HG02870 (cell line): Measurements from ENCODE around the gene TBC1D5.
"Not testable (repeated sequence)": the region's sequence is repeated elsewhere in the genome, so short reads cannot be mapped to it uniquely, and the experiment has no call there.

Experiments
- ATAC-seq: cut with Tn5 transposase; IDR thresholded peaks from one replicate; pipeline ENCODE4 v1.9.1; 2021; ENCODE audit warnings: mild to moderate bottlenecking, moderate library complexity; ENCODE audit not compliant: unreplicated experiment

Gene TBC1D5

DNA sequence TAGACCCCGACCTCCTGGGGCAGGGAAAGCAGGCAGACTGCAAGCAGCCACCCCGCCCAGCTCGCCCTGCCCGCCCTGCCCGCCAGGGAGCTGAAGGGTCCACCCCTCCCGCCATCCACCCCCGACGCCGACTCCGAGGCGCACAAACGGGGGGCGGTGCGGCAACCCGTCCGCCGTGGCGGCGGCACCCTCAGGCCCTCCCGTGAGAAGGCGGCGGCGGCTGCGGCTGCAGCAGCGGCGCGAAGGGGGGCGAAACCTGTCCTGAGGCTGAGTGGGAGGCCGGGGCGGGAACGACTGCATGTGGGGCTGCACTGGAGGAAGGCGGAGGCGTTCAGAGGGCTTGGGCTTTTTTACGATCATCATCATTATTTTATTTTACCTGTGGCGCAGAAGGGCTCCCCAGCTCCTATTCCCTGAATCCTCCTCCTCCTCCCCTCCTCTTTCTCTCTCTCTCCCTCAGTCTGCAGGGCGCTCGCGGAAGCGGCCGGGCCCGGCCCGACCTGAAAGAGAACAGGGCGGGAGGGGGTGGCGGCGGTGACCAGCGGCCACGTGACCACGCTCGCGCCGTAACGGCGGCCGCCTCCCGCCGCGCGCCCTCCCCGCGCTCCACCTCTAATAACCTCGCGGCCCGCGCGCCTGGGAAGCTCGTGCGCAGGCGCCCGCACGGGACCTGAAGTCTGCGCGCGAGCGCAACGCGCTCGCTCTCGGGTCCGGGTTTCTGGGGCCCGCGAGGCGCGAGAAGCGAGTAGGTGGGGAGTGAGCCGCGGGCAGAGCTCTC is at the start of gene TBC1D5:
Gene TBC1D5 (minus strand): TSS at position 530 of the 778 bp plus-strand sequence. CDS start 234,061 bp downstream, outside the sequence.
- peak; percentile 55 for ATAC-seq

- no peak for ATAC-seq
Measured at GRCh38 chr3:17783426-17783825, 41.0 kb upstream of the TBC1D5 start.

GRCh38 chr3:17782751-17783150 is 40.3 kb upstream of the TBC1D5 start:
- no peak for ATAC-seq

DNA sequence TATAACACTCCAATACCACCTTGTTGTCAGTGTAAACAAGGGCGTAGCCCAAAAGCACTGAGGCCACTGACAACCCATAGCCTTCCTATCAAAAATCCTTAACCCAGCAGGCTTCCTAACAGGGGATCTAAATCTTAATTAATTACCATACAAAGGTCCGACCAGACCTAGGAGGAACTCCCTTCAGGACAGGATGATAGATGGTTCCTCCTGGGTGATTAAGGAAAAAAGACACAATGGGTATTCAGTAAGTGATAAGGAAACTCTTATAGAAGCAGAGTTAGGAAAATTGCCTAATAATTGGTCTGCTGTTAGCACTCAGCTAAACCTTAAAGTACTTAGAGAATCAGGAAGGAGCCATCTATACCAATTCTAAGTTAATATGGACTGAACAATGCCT is 37.9 kb upstream of the TBC1D5 start:
- not testable (repeated sequence) for ATAC-seq

- not testable (repeated sequence) for ATAC-seq
Measured at GRCh38 chr3:17779304-17780250, 37.1 kb upstream of the TBC1D5 start.

- ATAC-seq: not testable (repeated sequence)
Measured at GRCh38 chr3:17777326-17777725, 34.9 kb upstream of the TBC1D5 start.

DNA sequence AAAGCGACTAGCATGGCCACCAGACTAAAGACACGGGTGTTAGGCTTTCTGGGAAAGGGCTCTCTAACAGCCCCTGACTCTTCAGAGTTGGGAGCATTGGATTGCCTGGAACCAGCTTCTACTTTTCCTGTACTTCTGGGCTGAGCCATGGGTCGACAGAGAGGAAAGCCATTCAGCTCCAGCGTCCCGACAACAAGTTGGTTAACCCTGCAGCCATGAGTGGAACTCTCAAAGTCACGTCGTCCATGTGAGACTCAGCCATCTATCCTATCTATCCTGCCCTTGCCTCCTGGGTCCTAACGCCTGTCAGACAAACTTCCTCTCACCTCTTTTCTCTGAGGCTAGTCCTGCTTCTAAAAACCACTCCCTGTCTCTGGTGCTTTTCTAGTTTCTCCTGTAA is 32.6 kb upstream of the TBC1D5 start:
- ATAC-seq: no peak

DNA sequence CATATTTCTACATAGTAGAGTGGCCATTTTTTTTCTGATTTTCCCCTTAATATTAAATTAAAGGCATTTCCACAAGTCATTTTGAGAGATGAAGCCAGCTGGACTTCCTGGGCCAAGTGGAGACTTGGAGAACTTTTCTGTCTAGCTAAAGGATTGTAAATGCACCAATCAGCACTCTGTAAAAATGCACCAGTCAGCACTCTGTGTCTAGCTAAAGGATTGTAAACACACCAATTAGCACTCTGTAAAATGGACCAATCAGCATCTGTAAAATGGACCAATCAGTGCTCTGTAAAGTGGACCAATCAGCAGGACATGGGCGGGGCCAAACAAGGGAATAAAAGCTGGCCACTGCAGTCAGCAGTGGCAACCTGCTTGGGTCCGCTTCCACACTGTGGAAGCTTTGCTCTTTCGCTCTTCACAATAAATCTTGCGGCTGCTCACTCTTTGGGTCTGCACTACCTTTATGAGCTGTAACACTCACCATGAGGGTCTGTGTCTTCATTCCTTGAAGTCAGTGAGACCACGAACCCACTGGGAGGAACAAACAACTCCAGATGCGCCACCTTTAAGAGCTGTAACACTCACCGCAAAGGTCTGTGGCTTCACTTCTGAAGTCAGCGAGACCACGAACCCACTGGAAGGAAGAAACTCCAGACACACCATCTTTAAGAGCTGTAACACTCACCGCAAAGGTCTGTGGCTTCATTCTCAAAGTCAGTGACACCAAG is 31.9 kb upstream of the TBC1D5 start:
- ATAC-seq: not testable (repeated sequence)

GRCh38 chr3:17772556-17772955 is 30.1 kb upstream of the TBC1D5 start:
- ATAC-seq: no peak

DNA sequence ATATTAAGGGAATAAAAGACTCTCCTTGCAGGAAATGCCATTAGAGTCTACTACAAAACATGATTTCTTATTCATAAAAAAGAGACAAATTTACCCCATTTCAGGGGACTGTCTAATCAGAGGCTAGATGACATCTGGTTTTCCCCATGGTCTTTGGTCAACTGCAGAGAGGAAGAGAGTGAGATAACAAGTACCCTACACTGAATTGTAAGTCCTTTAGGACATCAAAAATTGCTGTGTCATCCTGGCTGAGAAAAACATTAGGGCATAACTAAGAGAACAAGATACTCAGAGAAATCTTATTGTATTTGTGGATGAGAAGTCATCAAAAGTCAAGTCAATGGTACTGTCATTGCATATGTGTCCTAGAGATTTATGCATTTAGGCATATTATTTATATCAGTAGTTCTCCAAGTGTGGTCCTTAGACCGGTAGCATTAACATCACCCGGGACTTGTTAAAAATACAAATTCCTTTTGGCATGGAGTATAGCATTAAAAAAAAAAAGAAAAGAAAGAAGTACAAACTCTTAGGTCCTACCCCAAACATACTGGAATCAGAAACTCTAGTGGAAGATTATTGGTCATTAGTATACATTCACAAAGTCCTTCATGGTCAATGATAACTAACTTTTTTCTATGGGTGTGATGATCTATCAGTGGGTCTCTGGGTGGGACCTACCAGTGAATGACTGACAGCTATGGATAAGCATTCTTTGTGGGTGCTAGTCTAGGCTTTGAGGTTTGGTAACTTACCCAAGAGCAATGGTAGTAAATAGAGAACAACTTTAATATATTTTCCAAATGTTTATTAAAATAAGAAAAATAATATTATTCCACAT is 29.0 kb upstream of the TBC1D5 start:
- no peak for ATAC-seq

DNA sequence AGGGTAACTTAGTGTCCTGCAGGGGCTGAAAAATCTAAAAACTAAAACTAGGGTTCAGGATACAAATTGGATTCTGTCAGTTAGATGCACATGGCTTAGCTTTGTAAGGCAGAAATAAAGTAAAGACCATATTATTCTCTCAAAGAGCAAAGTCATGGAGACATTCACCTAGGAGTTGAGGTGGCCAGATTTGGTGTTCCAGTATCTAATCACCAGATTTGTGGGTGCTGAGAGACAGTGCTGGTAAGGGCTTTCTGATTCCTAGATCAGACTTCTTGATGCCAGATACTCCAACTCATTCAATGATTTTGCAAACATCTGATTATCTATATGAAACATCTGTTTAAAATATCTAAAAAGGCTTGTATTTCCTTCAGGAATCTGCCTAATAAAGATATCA is 28.3 kb upstream of the TBC1D5 start:
- no peak for ATAC-seq

DNA sequence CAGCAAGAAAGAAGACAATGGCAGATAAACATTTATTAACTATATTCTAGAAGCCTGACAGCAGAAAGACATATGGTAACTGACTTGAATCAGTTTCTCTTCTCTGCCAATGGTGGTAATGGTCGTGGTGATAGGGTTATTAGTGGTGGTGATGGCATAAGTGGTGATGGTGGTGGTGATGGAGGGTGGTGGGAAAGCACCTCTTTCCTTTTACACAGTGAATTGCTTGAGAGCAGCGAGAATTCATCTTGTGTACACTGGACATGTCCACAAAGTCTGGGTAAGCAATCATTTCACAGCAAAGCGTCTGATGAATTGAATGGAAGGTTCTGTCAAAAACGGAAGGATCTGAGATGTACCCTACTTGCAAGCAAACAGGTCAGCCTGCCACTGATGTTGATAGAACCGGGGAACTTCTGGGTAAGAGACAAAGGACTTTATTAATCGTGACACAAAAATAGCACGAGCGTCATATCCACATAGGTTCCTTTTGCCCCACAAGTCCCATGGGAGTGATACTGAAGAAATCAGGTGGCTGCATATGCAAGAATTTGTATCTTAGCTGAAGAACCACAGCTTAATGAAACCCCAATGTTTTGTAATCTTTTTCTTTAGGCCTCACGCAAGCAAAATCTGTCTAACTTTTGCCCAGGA is 23.5 kb upstream of the TBC1D5 start:
- ATAC-seq: peak; percentile 66

DNA sequence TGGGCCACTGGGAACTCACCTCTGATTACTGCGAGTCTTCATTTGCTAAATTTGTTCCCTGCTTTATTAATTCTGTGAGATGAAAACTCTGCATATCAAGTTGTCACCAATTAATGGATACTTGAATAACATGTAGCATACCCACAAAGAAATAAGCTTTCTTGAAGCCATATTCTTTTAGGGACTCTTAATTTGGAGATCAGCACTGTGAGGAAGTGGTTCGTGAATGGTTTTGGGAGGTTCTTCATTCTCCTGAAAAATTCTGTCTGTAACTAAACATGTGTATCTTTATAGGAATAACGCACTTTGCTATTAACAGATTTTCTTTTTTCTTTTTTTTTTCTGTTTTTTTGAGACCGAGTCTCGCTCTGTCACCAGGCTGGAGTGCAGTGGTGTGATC is 19.1 kb upstream of the TBC1D5 start:
- ATAC-seq: no peak

DNA sequence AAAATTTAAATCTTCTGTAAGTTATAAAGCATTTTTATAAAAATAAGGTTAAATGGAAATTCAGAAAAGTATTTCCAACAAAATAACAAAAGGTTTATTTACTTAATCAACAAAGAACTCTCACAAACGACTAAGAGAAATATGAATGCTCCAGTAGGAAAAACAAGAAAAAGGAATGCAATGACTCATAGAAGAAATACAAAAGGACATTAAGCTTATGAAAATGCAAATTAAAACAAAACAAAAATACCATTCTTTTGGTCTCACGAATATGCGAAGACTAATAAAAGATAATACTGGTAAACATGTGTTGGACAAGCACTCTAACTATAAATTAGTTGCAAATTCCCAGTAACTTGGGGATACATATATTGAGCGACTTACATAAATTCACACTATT is 17.5 kb upstream of the TBC1D5 start:
- no peak for ATAC-seq

DNA sequence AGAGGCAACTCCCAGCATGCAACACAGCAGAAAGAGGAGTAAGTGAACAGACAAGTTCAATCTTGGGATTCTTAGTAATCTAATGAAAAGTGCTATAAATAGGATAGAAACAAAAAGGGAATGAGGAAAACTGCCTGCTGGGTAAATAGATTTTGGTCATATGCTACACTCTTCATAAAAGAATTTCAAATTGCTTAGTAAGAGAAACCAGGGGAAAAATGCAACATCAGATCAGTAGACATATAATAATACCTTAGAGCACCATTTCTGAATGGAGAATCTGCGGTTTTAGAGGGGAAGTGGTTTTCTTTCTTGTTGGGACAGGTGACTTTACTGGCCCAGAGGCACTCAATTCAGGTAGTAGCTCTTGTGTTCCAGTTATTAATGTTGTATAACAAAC is 13.4 kb upstream of the TBC1D5 start:
- ATAC-seq: peak; percentile 63

DNA sequence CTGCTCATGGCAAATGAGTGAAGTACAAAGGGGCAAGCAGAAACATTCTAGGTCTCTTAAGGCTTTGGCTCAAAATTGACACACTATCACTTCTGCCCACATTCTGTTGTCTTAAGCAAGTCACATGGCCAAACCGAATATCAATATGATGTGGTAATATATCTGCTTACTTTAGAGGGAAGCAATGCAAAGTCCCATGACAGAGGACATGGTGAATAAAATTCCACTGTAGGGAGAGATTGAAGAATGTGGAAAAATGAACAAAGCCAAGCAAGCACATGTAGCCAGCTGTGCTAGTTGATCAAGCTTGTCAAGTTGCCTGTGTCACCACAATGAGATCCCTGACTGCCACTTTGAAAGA is 11.2 kb upstream of the TBC1D5 start:
- no peak for ATAC-seq

DNA sequence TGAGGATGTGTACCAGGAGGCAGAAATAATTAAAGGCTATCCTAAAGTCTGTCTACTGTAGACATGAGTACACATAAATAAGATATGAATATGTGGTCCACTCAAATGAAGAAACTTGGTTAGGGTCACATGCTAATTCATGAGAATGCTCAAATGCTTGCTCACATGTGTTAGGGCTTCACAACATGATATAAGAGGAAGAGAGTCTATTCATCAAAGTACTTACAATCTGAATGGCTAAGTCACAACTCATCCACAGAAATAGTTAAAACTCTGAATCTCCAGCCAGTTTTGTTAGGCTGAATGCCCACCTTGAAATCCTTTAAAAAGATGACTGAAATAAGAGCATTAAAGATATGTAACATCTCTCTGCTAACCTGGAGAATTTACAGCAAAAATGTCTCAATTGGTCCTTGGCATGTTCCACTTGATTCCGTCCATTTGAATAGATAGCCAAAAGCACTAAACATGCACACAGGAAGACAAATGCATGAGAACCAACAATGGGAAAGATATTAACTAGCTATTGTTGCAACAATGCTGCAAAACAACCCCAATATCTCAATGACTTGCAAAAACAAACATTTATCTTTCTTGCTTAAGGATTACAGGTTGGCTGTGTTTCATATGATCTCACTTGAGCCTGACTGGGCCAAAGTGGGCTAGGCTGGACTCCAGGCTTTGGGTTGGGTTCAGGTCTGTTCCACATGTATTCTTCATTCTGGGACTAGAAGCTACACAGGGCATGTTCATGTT is 10.6 kb upstream of the TBC1D5 start:
- no peak for ATAC-seq

GRCh38 chr3:17752436-17752835 is 10.0 kb upstream of the TBC1D5 start:
- no peak for ATAC-seq

DNA sequence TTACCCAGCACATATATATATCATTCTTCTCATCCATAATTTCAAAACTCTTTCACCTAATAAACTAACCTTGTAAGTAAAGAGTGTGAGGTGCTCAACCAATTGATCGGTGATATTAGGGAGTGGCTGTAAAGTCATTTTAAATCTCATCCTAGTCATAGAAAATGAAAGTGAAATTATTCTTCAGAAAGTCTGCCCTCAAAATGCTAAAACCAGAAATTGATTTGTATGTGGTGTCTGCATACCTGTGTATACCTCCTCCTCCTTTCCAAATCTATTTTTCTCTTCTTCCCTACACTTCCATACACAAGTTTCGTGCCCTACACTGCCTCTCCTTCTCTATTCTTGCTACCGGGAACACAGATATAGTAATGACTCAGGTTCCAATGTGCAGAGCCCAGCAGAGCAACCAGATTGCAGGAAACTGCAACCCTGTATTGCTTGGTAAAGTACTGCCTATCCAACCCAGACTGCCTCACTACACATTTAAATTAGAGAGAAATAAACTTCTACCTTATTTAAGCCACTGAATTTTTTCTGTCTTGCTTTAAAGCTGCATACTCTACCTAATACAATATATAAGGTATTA is 7.4 kb upstream of the TBC1D5 start:
- peak; percentile 20 for ATAC-seq
